ES-I3 (cell line): ENCODE measurements around the gene FBXL3.
"Not testable (repeated sequence)": the region's sequence is repeated elsewhere in the genome, so short reads cannot be mapped to it uniquely, and the experiment has no call there.

Experiments used
- H3K36me3 ChIP-seq: 2 replicates; pipeline ENCODE4 v1.6.1; 2013; ENCODE audit warnings: mild to moderate bottlenecking, low read length, control low read depth, moderate library complexity; ENCODE audit not compliant: insufficient read depth
- H3K4me1 ChIP-seq: 2 replicates; pipeline ENCODE4 v1.6.1; 2013; ENCODE audit warnings: mild to moderate bottlenecking, control low read depth, low read length; ENCODE audit not compliant: insufficient read depth
- H3K9ac ChIP-seq: 2 replicates; pipeline ENCODE4 v1.6.1; 2013; ENCODE audit warnings: low read depth, mild to moderate bottlenecking, low read length, moderate library complexity
- H3K9me3 ChIP-seq: 2 replicates; pipeline ENCODE4 v1.6.1; 2013; ENCODE audit warnings: mild to moderate bottlenecking, low read length, moderate library complexity; ENCODE audit not compliant: control insufficient read depth, insufficient read depth

FBXL3 gene

GRCh38 chr13:77014906-77015685 lies 11.9 kb downstream of the FBXL3 start:
- Histone ChIP-seq H3K9me3 (no peaks in the 10 kb centered on the region), H3K4me1 (no peaks in the 10 kb centered on the region), H3K9ac (no peak overlapping the region), H3K36me3 (peaks cover 27% of the 10 kb centered on the region)

GRCh38 chr13:77013853-77014542 lies 13.0 kb downstream of the FBXL3 start:
- Histone ChIP-seq H3K4me1 (no peaks in the 10 kb centered on the region), H3K9ac (no peak overlapping the region), H3K36me3 (peaks cover 27% of the 10 kb centered on the region), H3K9me3 (no peaks in the 10 kb centered on the region)

DNA sequence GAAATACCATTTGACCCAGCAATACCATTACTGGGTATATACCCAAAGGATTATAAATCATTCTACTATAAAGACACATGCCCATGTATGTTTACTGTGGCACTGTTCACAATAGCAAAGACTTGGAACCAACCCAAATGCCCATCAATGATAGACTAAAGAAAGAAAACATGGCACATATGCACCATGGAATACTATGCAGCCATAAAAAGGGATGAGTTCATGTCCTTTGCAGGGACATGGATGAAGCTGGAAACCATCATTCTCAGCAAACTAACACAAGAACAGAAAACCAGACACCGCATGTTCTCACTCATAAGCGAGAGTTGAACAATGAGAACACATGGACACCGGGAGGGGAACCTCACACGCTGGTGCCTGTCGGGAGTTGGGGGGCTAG lies 17.2 kb downstream of the FBXL3 start:
- peaks cover 22% of the 10 kb centered on the region for H3K36me3 ChIP-seq
- not testable (repeated sequence) for H3K4me1 ChIP-seq, H3K9ac ChIP-seq, H3K9me3 ChIP-seq

- H3K4me1 ChIP-seq: no peaks in the 10 kb centered on the region
- peaks cover 17% of the 10 kb centered on the region for H3K36me3 ChIP-seq
- no peaks in the 10 kb centered on the region for H3K9me3 ChIP-seq
- no peak overlapping the region for H3K9ac ChIP-seq
These were observed 17.9 kb downstream of the FBXL3 start for GRCh38 chr13:77009011-77009410.

DNA sequence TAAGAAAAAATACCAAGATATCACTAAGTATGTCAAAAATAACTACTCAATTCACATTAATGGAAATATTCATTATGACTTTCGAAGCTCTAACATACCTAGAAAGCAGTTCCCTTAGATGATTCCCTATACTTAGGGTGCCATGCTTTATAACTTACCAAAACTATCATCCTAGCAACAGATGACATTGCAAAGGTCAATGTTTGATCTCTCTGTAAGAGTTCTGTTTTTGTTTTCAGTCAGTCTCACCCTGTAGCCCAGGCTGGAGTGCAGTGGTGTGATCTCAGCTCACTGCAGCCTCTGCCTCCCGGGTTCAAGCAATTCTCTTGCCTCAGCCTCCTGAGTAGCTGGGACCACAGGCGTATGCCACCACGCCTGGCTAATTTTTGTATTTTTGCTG lies 18.6 kb downstream of the FBXL3 start:
- not testable (repeated sequence) for H3K9me3 ChIP-seq, H3K4me1 ChIP-seq, H3K9ac ChIP-seq
- H3K36me3 ChIP-seq: peaks cover 14% of the 10 kb centered on the region

DNA sequence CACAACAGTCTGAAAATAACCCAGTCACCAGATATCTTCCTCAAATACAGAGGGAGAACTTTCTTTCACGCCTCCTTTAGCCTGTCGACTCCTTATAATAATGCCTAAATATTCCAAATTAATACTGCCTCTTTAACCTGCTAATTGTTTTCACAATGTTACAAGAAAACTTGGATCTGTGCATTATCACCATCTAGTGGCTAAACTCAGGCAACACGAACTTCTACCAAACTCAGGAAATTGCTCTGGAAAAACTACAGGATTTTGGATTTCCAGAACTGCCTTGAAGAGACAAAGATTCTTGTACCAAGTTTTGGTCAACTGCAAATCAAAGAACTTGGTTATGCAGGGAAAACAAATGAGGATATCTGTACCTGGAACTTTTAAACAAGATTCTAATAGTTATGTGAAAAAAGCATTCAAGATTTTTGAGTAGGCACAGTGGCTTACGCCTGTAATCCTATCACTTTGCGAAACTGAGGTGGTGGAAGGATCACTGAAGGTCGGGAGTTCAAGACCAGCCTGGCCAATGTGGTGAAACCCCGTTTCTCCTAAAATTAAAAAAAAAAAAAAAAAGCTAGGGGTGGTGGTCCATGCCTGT lies 24.3 kb downstream of the FBXL3 start:
- H3K4me1 ChIP-seq: no peaks in the 10 kb centered on the region
- H3K9me3 ChIP-seq: no peaks in the 10 kb centered on the region
- no peaks in the 10 kb centered on the region; the same call in 1 of the 2 replicates for H3K36me3 ChIP-seq
- H3K9ac ChIP-seq: no peak overlapping the region

GRCh38 chr13:77001963-77002587 lies 24.9 kb downstream of the FBXL3 start:
- no peaks in the 10 kb centered on the region; the same call in 1 of the 2 replicates for H3K36me3 ChIP-seq
- H3K4me1 ChIP-seq: no peaks in the 10 kb centered on the region
- H3K9me3 ChIP-seq: no peaks in the 10 kb centered on the region
- H3K9ac ChIP-seq: no peak overlapping the region

- H3K4me1 ChIP-seq: no peaks in the 10 kb centered on the region
- no peak overlapping the region for H3K9ac ChIP-seq
- no peaks in the 10 kb centered on the region; the same call in 1 of the 2 replicates for H3K36me3 ChIP-seq
- H3K9me3 ChIP-seq: no peaks in the 10 kb centered on the region
These were observed 25.4 kb downstream of the FBXL3 start for GRCh38 chr13:77001540-77001939.

DNA sequence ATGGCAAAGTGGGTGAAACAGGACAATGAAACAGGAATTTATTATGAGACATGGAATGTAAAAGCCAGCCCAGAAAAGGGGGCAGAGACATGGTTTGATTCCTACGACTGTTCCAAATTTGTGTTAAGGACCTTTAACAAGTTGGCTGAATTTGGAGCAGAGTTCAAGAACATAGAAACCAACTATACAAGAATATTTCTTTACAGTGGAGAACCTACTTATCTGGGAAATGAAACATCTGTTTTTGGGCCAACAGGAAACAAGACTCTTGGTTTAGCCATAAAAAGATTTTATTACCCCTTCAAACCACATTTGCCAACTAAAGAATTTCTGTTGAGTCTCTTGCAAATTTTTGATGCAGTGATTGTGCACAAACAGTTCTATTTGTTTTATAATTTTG lies 26.5 kb downstream of the FBXL3 start:
- Histone ChIP-seq H3K9ac (no peak overlapping the region), H3K4me1 (no peaks in the 10 kb centered on the region), H3K36me3 (peaks cover 2% of the 10 kb centered on the region), H3K9me3 (no peaks in the 10 kb centered on the region)

DNA sequence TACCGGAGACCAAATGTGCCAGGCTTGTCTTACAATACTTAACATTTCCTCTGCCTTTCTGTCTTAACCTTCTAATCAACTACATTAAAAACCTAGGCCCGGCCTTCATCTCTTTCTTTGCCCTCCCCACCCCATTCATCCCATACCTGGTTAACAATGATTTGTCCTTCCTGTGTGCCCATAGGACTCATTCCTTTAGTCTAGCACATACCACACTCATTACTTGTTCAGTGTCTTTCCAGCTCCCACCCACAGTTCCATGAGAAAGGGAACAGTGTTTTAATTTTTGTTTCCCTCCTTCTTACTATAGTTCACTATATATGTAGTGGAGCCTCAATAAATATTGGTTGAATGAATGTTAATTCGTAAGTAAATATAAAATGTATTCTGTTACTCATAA lies 32.7 kb downstream of the FBXL3 start:
- Histone ChIP-seq H3K4me1 (peaks cover 7% of the 10 kb centered on the region), H3K9ac (no peak overlapping the region), H3K9me3 (no peaks in the 10 kb centered on the region), H3K36me3 (peaks cover 2% of the 10 kb centered on the region)

- peaks cover 7% of the 10 kb centered on the region for H3K4me1 ChIP-seq
- H3K9me3 ChIP-seq: no peaks in the 10 kb centered on the region
- H3K36me3 ChIP-seq: peaks cover 2% of the 10 kb centered on the region
- H3K9ac ChIP-seq: no peak overlapping the region
These were observed 33.5 kb downstream of the FBXL3 start for GRCh38 chr13:76993473-76993872.

GRCh38 chr13:76993021-76993420 lies 33.9 kb downstream of the FBXL3 start:
- peaks cover 2% of the 10 kb centered on the region for H3K36me3 ChIP-seq
- H3K9ac ChIP-seq: peak overlapping the region; percentile 72
- peaks cover 7% of the 10 kb centered on the region for H3K4me1 ChIP-seq
- no peaks in the 10 kb centered on the region for H3K9me3 ChIP-seq

DNA sequence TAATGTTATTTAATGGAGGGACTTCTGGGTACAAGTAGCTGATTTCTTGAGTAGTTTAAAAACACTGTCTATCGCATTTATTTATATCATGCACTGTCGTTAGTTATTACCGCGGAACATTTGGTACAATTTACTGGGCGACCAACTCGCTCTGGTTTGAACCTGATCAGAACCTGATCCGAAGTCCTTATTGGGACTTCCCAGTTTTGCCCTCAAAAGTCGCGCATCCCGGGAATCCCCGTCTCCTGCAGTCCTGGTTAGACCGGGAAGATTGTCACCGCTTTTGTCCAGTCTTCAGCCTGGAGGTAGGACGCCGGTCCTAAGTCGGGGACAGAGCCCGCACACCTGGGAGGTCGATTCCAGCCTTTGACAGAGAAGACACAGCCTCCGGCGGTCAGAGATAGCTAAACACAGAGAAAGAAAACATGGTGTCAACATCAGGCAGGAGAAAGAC lies 34.4 kb downstream of the FBXL3 start:
- no peaks in the 10 kb centered on the region for H3K9me3 ChIP-seq
- peaks cover 2% of the 10 kb centered on the region for H3K36me3 ChIP-seq
- H3K4me1 ChIP-seq: peaks cover 7% of the 10 kb centered on the region
- H3K9ac ChIP-seq: peak overlapping the region; percentile 72

DNA sequence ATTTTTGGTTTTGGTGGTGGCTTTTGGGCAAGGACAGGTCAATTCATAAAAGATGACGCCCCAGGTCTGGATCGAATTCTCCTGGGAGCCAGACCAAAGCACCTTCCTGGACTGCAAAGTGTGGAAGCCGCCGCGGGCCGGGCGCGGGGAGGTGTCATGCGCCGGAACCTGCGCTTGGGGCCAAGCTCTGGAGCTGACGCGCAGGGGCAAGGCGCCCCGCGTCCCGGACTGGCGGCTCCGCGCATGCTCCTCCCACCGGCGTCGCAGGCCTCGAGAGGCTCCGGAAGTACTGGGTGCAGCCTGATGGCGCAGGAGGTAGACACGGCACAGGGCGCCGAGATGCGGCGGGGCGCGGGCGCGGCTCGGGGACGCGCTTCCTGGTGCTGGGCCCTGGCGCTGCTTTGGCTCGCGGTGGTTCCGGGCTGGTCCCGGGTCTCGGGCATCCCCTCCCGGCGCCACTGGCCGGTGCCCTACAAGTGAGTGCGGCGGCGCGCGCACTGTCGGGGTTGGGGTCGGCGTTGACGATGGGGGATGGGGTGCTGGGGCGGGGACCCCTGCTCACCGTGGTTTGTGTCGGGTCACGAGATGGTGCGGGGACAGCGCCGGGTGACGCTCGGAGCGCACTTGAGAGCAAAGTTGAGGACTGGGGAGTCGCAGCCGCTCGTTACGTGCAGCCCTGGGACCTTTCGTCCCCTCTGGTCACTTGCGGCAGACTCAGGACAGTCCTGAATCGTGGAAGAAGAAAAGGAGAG lies 35.0 kb downstream of the FBXL3 start, which contains the start of gene CLN5:
Gene CLN5, plus strand, starts transcription at position 286 of the 752 bp plus-strand sequence. Its CDS starts 18 bp downstream, at position 304.
- peak within 1 kb of the TSS; percentile 72 for H3K9ac ChIP-seq
- H3K36me3 ChIP-seq: peaks cover 2% of the 10 kb centered on the region
- no peaks in the 10 kb centered on the region for H3K9me3 ChIP-seq
- H3K4me1 ChIP-seq: peaks cover 7% of the 10 kb centered on the region
